TTC549 (cell line): ENCODE data around the gene CMTM4.

ENCODE experiments used
- FAIRE-seq: peaks from 2 replicates; lab custom pipeline; 2012; peaks lifted over from hg19 to GRCh38; lab: Jason Lieb, UNC

CMTM4 gene

DNA sequence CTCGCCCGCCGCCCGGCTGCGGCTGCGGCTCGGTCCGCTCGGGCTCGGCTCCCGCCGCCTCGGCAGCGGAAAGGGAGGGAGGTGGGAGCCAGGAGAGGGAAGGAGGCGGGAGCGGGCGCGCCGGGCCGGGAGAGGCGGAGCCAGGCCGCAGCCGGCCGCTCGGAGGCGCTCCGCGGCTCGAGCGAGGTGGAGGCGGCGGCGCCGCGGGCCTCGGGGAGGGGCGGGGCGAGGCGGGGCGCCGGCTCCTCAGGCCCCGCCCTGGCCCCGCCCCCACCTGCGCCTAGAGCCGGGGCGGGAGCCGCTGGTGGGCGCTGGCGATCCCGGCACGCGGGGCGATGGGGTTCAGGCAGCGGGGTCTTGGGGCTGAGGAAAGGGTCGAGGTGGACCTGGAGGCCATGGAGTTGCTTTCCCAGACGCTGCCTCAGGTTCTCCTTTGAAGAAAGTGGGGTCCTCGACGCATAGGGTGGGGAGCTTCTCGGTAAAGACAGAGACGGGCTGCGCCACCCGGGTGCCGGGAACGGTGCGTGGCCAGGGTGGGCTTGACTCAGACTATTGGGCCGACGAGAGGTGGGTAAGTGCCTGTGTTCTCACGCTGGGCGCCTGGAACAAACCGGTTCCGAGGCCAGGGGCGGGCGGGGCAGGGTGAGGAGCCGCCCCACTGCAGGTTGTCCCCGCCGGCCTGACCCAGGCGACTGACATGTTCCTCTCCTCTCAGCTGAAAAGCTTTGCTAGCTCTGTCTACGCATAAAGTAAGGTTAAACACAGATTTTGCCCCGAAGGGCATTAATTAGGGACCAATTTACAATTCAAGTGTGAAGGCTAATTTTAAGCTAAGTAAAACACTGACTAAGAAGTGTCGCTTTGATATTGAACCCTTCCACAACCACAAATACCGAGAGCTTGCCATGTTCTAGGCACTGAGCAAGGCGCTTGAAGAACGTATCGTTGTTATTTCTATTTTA, at the start of gene CMTM4:
TSS of gene CMTM4 (minus strand) at position 75 of the 962 bp plus-strand sequence. CDS start 218 bp downstream, outside the sequence.
- no peak for FAIRE-seq

DNA sequence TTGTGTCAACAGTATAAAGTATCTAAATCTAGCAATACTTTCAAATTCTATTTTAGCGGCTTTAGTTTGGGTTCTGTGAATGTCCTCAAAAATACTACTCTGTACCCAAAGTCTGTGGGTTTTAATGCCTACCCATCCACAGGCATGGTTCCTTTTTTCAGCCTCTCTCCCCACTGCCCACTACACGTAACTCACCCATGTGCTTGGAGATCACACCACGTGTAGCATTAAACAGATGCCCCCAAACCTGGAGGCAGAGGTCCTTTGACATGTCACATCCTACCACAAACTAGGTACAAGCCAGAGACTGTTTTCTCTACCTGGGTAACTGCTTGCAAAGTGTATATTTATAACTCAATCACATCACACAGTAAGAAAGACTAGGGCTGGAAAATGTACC, 49.5 kb upstream of the CMTM4 start:
- FAIRE-seq: no peak

DNA sequence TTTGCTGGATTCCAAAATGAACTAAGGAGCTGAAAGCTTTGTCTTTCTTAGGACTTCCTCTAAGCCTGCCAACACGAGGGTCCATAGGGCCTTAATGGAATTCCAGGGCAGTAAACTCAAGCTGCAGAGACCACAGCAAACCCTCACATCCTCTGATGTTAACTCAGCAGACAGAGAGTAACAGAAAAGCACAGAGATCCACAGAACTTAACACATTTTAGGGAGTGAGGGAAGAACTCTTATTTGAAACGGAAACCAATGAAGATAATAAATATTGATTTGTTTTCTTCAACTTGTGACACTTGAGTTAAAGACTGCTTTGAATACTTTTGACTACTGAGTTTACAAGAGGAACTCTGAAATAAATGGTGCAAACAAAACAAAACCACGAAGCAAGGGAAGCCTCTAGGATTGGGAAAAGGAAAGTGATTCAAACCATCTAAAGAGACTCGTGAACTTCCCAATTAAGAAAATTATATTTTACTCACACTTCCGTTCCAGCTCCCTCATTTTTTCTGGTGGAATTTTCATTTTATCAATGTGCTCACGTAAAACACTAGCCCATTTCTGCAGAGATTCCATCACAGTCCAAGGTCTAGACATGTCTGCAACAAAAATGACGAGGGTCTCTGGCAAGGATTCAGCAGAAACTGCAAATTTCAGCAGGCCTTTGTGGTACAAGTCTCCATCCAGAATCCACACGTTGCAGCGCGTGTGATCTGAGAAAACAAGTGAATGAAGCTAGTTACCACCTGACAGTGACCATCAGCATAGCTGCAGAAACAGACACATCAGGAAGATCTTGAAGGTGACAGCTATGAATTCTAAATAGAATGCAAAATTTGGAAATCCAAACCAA, 45.6 kb upstream of the CMTM4 start:
- FAIRE-seq: no peak

DNA sequence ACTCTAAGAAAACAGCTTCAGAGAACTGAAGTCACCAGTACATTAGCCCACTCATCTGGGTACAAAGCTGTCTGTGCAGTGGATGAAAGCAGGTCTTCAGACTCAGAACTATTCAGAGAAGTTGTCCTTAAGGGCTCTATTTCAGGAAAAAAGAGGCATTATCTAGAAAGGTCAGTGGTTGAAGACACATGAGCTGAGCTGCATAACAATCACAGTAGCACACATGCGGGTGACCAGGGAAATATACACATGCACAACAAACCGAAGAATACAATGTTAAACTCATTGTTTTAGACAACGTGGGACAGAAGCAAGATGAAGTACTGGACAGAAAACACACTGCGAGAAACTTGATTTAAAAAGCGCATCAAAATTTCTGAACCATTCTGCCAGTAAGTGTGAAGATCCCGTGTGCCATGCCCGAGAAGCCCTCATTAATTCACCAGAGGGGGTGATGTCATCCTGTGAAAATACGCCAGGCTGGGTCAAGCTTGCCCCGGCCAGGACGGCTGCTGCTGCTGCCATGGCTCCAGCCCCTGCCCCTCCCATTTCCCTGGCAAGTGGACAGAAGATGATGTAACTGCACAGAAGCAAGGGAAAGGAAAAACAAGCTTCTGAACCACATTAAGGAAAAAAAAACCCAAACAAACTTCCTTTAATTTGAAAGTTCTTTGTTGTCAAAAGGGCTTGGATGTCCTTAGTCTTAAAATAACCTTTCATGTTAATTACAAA, 44.8 kb upstream of the CMTM4 start:
- FAIRE-seq: no peak

DNA sequence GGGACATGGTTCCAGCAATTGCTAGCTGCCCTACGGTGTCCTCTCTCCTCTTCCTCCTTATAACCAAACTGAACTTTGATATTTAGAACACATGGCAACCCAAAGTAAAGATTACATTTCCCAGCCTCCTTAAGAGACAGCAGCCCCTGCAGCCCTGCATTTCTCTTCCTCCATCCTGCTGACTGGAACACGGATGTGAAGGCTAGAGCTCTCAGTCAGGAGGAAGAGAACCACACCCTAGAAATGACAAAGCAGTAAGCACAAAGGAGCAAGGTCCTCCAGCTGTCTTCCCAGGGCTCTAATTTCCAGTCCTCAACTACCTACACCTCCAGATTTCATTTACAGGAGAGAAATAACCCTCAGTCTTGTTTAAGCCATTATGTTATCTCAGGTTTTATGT, 44.0 kb upstream of the CMTM4 start:
- no peak for FAIRE-seq

DNA sequence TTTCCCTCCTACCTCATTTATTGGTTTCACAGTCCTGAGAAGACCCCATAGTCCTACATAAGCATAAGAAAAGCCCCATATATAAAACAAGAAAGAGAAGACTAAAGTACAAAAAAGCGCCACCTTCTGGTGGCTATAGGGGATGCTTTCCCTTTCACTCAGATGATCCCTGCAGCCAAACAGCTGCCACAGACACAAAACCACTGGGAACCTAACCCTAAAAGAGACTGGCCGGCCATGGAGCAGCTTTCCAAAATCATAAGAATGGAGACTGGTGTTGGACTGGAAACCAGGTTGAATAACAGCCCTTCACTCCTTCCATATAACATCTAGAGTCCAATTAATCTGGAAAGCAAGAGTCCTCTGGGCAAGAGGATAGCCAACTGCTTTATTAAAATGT, 43.5 kb upstream of the CMTM4 start:
- no peak for FAIRE-seq

DNA sequence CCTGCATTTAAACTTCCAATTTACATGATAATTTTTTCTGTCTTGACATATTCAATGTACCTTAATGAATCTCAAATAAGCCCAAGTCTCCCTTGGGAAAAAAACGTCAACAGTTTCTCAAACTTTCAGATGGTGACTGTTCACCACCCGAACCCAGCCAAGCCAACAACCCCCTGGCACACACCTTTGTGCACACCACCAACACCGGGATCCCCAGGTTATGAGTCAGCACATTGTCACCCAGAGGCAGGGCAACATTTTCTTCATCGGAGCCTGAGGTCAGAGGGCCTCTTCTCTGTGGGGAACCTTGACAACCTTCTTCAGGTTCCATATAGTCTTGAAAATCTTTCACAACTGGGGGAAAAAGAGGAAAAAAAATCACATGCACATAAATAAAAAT, 39.3 kb upstream of the CMTM4 start:
- FAIRE-seq: no peak

DNA sequence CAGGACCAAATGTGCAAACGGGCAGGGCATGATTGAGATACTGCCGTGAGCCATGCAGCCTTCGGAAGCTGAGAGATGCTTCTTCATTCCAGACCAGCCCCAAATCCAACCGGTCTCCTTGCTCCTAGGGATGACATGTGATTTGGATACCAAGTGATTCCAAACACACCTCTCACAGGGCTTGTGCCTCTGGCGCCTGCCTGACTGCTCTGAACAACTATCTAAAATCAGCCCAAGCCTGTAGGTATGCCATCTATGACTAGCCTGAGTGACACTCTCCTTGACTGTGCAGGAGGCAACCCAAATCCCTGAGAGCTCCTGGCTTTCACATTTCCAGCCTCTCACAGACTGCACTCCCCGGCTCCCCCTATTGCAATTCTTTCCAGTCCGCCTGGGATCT, 34.6 kb upstream of the CMTM4 start:
- no peak for FAIRE-seq

DNA sequence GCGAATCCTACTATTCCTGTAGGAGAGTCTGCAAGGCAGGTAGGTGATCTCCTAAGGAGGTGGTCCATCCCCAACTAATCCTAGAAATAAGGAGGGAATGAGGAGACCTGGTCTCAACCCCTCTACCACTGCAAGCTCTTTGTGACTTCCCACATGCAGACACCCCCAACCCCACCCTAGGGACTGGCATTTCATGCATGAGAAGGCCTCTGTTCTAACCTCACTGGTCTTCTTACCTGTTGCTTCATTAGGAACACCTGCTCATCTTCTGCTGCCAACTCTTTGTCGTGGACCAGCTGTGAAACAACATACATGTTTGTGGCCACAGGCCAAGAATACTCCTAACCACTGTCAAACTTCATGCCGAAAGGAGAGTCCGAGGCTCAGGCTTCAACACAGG, 32.3 kb upstream of the CMTM4 start:
- no peak for FAIRE-seq

DNA sequence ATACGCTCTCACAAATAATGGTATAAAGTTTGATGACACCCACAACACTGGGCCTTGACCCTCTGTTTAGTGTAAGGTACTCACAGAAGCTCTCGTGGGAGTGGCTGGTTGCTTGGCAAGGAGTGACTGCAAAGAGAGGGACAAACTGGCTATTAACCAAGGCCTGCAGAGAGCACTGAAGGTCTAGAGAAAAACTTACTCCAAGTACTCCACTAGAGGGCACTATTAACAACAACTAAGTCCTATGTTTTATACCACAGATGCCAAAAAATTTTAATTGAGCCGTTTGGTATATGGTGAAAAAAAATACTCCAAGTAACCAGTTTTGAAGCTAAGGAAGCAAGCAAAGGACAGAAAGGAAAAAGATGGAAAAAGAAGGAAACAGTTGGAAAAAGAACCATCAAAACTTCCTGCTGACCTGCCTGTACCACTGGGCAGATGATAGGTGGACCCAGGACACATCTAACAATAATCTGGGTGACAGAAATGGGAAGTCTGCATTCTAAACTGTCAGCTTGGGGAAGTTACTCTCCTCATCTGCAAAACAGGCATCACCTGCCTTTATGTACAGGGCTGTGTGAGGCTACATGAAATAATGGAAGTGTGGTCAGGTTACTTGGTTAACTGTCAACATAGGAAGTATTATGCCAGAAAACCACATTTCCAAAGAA, 31.7 kb upstream of the CMTM4 start:
- FAIRE-seq: peak; percentile 75

DNA sequence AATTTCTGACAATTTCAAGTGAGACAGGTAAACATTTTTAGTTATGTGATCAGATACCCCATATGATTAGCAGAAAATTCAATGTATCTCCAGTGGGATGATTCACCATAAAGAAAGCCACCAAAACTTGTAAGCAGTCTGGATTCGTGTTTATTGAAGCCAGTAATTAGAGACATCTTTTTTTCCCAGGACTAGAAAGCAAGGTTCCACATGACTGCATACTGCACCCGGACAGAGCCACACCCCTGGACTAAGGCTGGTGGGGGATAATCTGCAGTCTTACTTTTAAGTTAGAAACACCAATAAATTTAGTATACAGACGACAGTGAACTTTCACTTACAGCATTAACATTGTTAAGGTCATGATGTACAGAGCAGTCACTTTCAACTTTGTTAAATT, 24.2 kb upstream of the CMTM4 start:
- no peak for FAIRE-seq

DNA sequence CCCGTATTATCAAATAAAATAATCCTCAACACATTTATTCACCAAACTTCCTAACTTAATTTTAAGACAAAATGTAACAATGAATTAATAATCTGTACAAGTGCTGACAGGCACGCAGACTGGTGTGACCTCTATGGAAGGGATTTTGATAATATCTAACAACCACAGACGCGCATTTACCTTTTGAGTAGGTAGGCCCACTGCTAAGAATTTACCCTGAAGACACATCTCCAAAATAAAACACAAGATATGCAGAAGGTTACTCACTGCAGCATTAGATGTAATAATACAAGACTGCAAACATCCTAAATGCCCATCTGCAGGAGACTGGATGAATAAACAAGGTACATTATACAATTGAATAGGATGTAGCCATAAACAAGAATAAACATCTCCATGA, 22.7 kb upstream of the CMTM4 start:
- no peak for FAIRE-seq

DNA sequence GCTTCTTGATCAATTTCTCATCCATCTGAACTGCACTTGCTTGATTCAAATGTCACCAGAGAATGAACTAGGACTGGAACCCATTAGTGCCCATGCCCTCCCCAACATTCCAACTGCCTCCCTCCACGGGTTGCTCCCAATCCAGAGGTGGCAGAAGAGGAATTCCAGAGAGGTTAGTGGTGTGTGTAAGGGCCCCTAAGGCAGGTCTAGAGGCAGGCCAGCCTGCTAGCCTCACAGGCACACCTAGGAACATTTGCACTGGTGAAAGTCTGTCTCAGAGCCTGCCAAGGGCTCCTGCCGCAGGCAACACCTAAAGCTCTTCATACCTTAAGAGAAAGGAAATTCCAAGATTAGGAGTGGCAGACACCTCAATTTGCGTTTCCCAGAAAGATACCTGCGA, 21.2 kb upstream of the CMTM4 start:
- FAIRE-seq: no peak

DNA sequence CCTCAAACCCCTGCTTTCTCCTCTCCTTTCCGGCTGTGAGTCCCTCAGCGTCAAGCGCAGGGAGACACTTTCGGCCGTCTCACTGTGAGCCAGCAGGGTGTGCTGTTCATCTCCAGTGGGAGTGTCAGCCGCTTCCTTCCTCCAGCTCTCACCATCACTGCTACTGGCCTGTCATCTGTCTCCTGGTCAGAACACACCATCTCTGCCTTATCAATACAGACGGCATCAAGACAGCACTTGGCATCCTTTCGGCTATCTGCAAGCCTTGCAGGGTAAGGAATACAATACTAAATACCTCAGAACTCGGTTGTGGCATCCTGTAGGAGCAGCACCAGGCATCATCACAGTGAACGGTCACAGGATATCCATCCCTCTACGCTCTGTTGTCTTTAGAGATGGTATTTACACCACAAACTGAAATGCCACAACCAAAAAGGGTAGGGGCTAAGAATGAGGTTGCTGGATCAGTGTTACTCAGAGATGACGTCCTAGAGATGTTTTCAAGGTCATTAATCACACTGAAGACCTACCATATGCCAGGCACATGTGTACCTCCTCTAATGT, 20.7 kb upstream of the CMTM4 start:
- no peak for FAIRE-seq

DNA sequence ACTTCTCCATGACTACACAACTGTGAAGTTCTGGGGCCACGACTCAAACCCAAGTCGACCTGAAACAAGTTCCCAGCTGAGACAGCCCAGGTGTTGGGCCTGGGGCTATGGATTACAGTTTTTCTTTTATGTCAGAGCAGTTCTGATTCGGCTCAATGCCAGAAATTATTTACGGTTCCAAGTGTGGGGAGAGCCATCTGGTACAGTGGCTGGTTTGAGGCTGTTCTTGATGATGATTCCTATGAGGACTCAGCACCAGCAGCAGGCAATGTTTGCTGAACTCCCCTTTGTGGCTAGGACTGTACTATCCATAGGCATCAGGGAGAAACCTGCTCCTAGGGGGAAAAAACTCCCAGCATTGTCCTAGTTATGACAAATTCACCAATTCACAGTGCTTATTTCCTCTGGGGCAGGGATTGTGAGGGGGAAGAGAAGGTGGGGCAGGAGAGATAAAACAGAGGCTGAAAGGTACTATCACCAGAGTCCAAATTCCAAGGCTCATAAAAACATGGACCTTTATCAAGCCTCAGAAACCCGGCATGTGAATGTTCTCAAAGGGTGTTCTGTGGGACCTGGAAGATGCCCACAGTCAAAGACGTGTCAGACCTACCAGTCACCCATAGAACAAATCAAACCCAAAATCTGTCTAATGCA, 18.2 kb upstream of the CMTM4 start:
- FAIRE-seq: no peak

DNA sequence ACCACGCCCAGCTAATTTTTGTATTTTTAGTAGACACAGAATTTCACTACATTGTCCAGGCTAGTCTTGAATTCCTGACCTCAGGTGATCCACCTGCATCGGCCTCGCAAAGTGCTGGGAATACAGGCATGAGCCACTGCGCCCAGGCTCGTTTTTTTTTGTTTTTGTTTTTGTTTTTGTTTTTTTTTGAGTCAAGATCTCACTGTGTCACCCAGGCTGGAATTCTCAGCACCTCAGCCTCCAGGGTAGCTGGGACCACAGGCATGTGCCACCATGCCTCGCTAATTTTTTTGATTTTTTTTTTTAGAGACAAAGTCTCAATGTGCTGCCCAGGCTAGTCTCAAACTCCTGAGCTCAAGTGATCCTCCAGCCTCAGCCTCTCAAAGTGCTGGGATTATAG, 17.5 kb upstream of the CMTM4 start:
- FAIRE-seq: no peak

DNA sequence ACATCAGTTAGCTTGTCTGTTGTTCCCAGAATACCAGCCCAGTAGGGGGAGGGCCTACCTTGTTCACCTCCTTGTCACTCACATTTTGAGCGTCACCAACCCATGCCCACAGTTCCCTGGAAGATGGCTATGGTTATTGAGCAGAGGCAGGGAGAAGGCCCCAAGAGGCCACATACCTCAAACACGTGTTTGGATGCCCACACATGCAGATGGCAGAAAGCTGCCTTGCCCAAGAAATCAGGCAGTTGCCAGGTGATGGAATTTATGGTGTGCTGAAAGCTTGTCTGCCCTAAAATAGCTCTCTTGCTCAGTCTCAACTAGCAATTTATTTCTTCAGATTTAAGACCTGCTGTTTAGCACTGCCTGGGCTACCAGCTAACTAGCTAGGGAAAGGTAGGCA, 16.5 kb upstream of the CMTM4 start:
- FAIRE-seq: no peak

DNA sequence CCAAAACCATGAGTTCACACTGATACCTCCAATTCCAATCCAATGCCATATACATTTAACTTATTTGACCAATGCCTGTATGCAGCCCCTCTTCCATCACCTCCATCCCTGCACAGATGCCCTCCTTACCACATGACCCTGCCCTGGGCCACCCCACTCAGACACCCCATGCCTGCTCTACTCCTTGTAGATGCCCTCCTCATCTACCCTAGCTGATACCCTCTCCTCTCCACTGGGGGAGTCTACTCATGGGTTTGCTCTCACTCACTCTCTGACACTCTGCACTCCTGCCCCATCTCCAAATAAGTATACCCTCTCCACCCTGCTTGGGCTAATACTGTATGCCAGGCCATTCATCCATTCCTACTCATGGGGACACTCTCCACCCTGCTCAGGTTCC, 16.0 kb upstream of the CMTM4 start:
- no peak for FAIRE-seq

DNA sequence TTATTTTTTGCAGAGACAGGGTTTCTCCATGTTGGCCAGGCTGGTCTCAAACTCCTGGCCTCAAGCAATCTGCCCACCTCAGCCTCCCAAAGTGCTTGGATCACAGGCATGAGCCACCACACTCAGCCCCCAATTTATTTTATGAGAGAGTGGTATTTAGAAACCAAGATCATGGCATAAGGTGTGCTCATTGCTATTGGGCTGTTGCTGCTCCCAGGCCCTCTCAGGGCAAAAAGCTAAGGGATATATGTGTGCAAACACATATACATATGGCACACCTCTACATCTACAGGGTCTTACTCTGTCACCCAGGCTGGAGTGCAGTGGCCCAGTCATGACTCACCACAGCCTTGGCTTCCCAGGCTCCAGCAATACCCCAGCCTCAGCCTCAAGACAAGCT, 15.0 kb upstream of the CMTM4 start:
- no peak for FAIRE-seq

DNA sequence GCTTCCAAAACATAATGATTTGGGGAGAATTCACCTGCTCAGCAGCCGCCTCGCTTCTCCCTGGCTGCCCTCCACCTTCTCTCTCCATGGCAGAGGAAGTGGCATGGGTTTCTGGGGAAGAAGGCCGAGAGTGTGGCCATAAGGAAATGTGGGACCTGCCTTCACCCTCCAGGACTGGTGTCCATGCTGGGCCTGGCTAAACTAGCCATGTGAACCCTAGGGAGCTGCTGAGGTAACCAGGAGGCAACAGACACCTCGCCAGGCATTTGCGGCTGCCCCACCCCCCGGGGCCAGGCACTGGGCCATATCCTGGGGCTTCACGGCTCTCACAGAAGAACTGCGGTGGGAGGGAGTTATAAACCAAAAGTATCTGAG, 9.9 kb upstream of the CMTM4 start:
- FAIRE-seq: no peak

DNA sequence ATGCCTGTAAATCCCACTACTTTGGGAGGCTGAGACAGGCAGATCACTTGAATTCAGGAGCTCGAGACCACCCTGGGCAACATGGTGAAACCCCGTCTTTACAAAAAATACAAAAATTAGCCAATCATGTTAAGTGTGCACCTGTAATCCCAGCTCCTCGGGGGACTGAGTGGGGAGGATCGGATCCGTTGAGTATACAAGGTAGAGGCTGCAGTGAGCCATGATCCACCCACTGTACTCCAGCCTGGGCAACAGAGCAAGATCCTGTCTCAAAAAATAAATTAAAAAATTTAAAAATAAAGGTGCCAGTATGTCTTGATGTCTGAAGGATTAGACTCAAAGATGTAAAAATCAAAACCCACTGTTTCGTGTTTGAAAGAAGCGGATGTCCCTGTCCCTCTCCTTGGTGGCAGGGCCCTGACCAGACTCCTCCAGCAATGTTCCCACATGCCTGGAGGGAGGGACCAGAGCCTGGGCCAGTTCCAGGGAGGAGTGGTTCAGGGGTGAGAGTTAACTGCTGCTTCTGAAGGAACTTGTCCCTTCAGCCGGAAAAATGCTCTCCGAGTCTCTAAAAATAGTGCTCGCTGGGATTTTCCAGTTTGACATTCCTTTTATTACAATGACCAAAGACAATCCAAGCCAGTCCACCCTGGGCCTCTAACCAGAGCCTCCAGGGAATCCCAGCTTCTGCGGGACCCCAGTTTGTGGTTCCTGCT, 9.4 kb upstream of the CMTM4 start:
- no peak for FAIRE-seq
